Activated CD8-positive, alpha-beta memory T cell treated with anti-CD3 and anti-CD28 coated beads for 4 hours (primary cell): ENCODE results near the gene OLFML1.
"Not testable (repeated sequence)": the region's sequence is repeated elsewhere in the genome, so short reads cannot be mapped to it uniquely, and the experiment has no call there.

ENCODE experiments used
- DNase-seq, 2 donors: peaks; one replicate each; pipeline ENCODE4 v3.0.0-alpha.2; 2020; ENCODE audit warnings: low read depth in 2 of 2

Gene OLFML1

DNA sequence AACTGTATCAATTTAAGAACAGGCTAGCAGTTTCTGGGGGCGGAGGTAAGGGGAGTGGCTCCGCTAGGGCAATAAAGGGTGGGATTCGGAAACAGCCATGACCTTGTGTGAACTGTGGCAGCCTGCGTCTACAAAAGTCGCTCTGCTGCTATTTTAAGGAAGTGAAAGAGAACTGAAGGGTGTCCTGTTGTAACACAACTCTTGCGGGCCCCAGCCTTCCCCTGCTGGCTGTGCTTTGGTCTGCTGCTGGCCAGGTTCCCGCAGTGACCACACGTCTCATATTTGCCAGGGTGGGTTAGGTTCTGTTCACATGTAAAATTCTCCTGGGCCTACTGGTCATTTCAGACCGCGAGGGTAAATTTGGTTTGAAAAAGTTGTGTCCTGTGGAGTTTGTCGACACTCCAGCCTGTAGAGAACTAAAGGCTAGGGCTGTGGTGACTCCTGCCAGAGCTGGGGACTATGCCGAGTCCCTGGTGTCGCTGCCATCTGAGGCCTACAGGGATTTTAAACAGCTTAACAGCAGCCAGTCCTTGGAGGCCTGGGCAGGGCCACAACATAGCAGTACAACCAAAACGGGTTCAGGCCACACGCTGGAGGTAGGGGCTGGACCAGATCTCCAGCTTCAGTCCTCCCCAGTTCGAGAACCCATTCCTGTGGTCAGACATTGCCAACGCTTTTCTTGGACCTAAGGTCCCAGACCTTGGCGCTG is 27.4 kb downstream of the OLFML1 start:
- no peak for DNase-seq

DNA sequence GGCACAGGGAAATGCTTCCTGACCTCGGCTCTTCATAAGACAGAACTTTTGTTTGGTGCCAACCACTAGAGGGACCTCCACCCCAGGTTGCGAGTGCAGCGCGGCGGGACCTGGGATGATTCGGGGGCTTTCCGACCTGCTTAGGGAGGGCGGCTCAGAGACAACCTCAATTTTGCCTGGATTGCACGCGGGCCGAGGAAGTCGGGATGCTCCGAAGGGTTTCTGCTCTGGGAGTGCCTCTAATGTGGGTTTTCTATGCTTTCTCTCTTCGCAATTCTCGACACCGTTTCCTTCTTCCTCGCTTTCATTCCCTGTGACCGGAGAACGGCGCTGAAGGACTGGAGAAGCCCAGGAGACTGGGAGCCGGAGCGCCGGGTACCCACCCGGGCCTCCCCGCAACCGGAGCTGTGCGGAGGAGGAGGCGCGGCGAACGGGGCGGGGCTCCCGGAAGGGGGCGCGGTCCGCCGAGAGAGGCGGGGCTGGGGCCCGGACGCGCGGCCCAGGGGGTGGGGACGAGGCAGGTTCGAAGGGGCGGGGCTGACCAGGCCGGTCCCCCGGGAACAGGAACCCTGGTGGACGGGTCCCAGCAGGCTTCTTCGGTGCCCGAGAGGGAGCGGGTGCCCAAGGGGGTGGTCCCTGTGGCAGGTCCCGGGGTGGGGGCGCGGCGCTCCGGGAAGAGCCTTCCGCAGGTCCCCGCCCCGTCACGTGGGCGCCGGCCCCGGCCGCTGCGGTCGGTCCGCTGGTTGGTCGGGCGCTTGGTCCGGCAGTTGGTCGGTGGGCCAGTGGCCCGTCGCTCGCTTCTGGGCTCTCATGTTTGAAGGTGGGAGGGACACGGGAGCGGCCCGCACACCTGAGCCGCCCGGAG is 28.2 kb downstream of the OLFML1 start, which contains the start of gene PPFIBP2:
PPFIBP2 (plus strand) TSS at position 766 of the 865 bp plus-strand sequence. CDS start 35,477 bp downstream, outside the sequence.
- peak; percentile 54 to 65 for DNase-seq

DNA sequence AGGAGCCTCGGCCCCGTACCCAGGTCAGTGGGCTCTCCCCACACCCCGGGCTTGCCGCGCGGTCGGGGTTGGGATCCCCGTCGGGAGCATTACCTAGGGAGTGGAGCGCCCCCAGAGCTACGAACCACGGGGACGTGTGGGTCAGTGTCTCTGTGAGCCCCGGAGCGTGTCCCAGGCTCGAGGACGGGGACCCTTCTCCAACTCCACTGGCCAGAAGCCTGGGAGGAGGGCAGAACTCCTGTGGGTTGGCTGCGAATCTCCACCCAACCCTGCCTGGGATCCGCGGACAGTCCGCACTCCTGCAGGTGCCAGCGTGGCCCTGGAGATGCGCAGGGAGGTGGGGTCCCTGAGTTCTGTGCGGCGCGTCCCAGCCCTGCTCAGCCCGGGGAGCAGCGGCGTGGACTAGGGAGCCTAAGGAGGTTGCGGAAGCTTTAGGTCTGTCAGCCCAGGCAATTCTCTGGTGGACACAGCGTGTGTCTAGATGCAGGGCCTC is 28.8 kb downstream of the OLFML1 start:
- no peak for DNase-seq

DNA sequence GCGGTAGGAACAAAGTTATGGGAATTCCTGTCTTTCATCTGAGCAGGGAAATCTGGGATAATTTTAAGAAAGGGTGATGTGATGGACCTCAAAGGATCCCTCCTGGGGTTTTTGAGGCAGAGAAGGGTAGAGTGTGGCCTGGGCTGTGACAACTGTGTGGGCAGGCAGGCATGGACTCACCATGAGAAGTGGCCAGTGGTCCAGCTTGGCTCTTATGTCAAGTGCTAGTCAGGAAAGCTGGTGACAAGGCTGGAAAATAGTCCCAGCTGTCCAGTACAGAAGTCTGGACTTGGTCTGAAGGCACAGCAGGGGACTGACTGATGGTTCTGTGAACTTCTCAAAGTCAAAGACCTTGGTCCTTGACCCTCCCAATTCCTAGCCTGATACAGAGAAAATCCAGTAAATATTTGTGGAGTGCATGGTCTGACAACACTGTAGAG is 30.2 kb downstream of the OLFML1 start:
- DNase-seq, result no peak

DNA sequence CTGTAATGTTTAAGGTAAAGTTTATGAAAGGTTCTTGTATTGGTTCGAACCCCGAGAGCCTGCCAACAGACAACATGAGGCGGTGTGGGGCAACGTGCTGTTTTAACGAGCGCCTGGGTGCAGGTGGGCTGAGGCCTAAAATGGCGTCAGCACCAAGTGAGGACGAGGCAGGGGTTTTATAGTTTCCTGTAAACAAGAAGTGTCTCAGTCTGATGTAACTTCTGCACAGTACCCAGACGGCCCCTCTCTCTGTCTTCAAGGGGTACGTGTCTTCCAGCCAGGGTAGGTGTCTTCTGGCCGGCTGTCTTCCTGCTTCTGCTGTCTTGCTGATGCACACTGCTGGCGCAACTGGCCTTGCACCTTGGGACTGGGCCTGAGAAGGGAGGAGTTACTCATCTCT is 31.2 kb downstream of the OLFML1 start:
- no peak for DNase-seq

DNA sequence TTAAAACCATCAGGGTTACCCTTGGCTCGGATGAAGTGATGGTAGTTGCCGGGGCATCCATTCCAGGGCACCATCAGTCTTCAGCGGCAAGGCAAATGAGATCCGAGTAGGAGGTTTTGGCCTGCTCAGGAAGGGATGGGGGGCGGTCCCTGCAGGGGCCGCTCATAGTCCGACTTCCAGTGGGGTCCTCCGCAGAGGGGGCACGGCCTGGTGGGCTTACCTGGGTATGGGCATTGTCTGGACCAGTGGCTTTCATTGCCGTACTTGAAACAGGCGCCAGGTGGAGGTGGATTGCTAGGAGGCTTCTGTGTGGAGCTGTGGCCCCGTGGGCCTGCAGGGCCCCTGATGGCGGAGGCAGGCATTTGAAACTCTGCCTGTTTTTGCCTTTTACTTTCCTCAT is 32.4 kb downstream of the OLFML1 start:
- not testable (repeated sequence) for DNase-seq

DNA sequence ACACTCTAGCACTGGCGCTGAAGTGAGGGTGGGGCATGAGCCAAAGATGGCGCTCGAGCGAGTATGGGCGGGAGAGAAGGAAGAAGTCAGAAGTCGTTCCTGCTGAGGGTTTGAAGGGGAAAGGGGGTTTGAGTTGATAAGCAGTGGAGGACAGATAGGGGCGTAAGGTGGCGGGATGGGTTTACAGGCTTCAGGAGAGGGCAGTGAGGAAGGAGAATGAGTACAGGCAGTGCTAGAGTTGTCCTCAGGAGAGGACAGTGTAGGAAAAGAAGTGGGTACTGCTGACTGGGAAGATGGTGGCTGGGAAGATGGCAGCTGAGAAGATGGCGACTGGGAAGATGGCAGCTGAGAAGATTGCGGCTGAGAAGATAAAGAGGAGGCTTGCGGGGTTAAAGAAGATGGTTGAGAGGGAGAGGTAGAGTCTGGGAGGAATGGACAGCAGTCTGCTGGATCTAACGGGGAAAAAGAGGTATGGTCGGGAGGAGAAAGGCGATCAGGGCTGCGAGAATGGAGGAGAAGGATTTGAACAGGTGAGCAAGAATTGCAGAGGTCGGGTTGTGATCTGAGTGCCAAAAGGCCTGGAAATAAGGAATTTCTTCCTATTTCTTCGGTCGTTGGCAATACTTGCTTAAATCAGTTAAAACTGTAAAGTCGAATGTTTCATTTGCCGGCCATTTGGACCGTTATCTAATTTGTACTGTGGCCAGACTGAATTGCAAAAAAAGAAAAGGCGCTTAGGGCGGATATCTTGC is 33.7 kb downstream of the OLFML1 start:
- DNase-seq, result no peak

DNA sequence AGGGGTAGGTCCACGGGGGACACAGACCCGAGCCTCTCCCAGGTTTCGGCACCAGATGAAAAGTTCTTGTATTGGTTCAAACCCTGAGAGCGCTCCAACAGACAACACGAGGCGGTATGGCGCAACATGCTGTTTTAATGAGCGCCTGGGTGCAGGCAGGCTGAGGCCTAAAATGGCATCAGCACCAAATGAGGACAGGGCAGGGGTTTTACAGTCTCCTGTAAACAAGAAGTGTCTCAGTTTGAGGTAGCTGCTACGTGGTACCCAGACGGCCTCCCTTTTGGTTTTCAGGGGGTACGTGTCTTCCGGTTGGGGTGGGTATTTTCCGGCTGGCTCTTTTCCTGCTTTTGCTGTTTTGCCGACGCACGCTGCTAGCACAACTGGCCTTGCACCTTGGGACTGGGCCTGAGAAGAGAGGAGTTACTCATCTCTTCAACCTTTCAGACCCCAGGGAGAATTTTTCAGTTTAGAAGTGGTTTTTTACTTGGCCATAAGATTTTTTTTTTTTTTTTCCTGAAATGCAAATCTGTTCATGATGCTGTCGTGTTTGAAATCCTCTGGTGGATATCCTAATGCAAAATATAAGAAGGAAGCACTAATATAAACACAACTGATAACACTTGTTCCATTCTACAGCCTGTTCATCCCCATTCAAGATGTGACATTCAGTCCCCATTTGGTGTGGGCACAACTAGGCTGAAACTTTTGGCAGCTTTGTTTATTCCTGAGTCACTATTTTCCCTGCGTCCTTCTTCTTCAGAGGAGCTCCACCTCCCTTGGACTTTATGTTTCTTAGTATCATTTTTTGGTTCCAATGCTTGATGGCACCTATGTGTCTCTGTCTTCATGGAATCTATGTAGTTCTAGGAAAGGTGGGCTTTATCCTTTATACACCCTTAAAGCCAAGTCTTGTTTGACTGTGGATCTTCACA is 35.0 kb downstream of the OLFML1 start:
- DNase-seq, result no peak

DNA sequence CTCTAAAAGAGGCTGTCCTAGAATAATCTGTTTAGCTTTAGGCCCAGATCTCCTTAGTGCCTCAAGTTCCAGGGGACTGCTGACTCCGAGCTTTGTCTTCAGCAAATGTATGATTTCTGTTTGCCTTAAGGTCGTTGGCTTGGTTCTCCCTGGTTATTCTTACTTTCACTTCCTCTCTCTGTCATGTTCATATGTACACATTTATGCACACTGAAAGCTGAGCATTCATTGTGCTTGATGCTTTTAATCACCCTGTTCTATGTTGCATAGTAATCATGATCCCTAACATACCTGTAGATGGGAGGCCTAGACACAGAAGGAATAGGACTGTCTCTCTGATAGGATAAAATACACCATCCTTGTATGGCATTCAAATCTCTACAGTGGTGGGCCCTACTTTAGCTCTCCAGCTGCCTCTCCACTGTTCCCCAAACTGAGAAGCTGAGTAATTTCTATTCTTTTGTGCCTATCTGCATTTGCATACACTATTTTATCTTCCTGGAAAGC is 35.7 kb downstream of the OLFML1 start:
- no peak for DNase-seq

DNA sequence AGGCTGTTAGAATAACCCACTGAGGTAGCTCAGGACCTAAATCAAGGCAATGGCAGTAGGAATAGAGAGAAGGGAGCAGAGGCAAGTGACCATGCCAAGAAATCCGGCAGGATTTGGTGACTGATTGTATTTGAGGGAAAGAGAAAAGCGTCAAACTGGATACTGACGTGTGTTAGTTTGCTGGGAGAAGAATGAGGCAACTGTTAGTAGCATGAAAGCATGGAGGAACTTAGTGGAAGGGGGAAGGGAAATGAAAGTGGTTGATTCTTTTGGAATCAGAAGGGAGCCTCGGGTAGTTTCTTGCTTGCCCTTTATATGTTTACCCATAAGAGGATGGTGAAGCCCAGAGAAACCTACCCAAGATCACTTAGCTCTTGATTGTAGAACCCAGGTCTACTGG is 36.8 kb downstream of the OLFML1 start:
- no peak for DNase-seq

DNA sequence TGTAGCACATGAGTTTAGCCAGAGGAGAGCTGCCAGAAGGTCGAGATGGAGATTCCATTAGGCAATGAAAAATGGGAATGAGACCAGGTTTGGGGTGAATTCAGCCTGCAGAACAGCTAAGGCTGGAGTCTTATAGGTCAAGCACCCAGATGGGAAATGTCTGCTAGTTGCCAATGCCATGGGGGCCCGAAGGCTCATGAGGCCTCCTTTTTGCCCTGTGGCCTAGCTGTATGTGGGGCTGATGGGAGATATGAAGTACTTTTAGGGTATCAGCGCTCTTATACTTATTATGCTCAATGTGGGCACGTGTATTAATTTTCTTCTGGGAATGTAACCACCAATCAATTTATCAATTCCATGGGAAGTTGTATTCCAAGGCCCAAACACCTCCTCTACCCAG is 37.2 kb downstream of the OLFML1 start:
- DNase-seq, result no peak

DNA sequence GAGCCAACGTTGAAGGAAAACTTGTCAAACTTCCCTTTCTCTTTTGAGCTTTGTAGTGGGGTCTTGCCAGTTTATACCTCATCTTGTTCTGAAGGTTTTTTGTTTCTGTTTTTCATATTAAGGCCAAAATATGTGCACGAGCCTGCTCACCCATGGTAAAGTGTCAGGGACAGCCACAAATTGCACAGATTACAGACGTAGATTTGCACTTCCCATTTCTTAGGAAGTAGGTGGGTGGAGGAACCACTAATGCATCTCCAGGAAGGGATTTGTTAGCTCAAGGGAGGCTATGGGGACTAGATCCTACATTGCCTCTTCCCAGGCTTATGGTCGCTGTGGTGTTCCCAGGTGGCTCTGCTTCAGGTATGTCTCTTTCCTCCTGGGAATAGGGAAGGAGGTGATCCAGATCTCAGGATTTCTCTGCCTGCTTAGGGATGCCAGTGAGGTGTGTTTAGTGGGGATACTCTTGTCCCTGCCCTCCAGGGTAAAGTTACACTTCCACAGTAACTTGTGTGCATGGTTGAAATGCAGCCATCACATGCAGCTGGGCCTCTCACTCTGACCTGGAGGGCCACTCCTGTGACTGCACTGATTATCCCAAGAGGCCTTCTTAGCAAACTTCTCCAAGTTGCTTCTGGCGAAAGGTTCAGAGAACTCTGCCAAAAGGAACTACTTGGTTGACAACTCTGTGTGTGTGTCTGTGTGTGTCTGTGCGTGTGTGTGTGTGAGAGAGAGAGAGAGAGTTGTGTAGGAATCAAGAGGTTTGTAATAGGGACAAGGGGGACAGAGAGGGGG is 38.3 kb downstream of the OLFML1 start:
- no peak for DNase-seq

DNA sequence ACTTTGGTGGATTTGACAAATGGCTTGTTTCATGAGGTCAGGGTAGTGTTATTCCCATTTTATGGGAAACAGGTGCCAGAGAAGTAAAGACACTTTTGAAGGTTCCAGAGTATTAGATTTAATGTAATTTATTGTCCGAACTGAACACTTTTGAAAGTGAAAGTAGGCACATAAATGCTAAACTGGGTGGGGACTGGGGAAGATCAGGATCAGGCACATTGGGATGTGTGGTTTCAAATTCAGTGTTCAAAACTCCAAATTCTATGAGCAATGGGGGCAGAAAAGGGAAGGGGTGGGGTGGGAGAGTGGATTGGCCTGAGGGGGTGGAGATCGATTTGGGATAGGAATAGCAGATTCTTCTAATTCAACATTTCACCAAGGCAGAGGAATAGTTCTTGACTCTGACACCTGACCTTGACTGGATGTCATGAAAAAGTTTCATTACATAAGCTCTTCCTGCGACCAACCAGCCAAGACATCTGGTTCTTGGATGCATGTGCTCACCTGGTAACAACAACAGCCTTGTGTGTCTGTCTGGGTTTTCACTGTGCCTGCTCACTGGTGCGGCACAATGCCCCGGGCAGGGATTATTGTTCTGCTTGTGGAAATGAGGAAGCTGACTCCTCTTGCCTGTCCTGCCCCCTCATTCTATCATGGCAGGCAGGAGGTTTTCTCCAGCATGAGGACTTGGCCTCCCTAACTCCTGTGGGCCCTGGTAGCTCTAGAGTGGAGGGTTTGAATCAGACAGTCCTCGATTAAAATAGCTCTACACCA is 39.3 kb downstream of the OLFML1 start:
- no peak for DNase-seq

DNA sequence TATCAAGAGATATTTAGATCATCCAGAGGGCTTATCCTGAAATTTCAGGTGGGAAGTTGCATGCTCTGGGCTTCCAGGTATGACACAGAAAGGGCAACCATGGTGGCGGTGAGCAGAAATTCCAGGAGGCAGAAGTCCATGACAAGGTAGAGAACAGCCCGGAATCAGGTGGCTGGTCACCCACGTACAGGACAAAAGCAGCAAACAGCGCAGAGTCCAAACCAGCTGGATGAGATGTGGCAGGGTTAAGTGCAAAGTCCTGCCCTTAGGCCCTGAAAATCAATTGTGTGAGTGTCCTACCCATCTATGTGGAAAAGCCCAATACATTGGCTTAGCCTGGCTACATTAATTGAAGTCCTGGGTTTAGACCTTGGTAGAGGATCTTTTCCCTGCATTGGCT is 40.1 kb downstream of the OLFML1 start:
- no peak for DNase-seq

DNA sequence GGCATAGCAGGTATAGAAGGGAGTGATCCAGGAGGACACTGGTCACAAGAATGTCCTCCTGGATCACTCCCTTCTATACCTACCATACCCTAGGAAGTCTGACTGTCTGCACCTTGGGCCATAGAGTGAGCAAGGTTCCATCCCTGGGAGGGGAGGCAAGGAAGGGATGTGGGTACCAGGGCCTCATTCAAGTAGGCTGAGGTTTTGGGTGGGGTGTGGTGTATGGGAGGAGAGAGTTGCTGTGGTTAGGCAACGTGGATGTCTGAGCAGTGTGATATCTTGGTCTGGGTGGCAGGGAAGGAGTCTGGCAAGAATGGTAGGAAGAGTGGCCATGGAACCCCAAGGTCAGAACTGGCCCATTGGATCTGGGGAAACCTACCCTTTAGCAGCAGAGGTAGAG is 41.7 kb downstream of the OLFML1 start:
- DNase-seq, result no peak

DNA sequence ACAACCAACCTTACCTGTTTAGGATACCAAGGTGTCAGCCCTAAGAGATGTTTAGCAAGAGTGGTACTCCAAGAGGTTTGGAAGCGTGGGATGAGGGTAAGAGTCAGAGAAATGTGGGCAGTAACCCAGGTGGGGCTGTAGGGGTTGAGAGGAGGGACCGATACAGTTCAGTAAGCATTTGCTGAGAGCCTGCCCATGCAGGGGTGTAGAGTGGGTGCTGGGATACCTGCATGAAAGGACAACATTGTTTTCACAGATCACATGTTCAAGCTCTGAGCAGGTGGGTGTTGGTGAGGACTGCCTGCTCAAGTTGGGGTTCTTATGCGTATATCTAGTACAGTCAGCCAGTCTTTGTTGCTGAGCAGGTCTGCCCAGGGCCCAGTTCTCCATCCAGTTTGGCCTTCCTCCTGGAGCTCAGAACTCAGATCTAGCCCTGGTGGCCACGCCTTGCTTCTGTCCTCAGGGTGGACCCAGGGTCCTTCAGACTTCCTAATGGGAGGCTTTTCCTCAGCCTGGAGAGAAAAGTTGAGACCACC is 43.3 kb downstream of the OLFML1 start:
- DNase-seq, result no peak

DNA sequence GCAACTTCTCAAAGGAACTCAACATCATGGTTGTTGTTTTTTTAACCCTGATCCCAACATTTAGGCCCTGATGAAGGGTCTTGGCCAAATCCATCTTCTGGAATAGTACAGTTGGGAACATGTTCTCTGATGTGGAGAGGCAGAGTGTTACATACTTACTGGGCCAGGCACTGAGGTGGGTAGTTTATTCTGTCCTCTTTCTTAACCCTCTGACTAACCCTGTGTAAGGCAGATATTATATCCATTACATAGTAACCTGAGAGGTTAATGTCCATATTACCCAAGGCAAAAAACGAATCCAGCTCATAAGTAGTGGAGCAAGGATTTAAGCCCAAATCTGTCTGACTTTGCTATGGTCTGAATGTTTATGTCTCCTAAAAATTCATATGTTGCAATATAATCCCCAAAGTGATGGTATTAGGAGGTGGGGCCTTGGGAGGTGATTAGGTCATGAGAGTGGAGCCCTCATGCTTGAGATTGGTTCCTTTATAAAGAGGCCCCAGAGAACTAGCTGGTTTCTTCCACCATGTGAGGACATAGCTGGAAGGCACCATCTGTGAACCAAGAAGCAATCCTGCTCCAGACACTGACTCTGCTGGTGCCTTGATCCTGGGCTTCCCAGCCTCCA is 44.8 kb downstream of the OLFML1 start:
- no peak for DNase-seq

DNA sequence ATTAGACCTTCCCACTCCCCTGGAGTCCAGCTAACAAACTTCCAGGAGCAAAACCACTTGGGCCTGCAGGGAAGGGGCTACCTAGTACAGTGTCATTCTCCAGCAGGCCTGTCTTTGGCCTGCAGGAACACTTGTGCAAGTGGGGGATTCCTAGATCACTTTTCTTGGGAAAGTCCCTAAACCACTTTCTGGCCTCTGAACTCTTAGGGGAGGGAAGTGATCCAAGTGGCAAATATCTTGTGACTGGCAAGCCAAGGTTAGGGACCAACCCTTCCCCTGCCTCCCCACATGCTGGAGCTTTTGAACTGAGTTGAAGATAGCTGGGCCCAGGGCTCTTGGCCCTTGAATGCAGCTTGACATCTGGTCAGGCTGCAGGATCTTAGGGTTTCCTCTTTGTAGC is 45.7 kb downstream of the OLFML1 start:
- no peak for DNase-seq
